Hepatocyte (in vitro differentiated cells): ENCODE measurements around the gene TAF4.

Experiments
- EZH2 ChIP-seq: fragments of 200-600 bp; sonication (generic); IDR thresholded peaks from 2 replicates; pipeline ENCODE4 v1.6.1; 2016; ENCODE audit warnings: antibody characterized with exemption, mild to moderate bottlenecking, borderline replicate concordance
- EZH2phosphoT487 ChIP-seq: fragments of 200-600 bp; sonication (generic); IDR thresholded peaks from one replicate; pipeline ENCODE4 v1.6.1; 2018; ENCODE audit warnings: antibody characterized with exemption, mild to moderate bottlenecking, low read depth, moderate library complexity; ENCODE audit not compliant: unreplicated experiment, severe bottlenecking
- TF ChIP-seq, protein P1 (sequence below): fragments of 200-600 bp; sonication (generic); IDR thresholded peaks from 2 replicates; pipeline ENCODE4 v1.5.1; 2016; ENCODE audit warnings: antibody characterized with exemption, mild to moderate bottlenecking; ENCODE audit not compliant: poor library complexity

DNA sequence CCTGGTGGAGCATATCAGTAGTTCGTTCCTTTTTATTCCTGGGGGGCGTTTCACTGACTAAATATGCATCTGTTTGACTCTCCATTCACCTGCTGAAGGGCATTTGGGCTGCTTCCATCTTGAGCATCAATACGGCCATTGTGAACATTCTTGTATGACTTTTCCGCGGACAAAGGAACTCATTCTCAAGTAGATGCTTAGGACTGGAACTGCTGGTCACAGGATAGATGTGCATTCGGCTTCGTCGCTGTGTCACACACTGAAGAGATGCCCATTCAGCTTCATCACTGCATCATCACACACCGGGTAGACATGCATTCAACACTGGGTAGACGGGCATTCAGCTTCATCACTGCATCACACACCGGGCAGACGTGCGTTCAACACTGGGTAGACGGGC is 95.3 kb downstream of the TAF4 start:
- TF ChIP-seq, protein P1, sequence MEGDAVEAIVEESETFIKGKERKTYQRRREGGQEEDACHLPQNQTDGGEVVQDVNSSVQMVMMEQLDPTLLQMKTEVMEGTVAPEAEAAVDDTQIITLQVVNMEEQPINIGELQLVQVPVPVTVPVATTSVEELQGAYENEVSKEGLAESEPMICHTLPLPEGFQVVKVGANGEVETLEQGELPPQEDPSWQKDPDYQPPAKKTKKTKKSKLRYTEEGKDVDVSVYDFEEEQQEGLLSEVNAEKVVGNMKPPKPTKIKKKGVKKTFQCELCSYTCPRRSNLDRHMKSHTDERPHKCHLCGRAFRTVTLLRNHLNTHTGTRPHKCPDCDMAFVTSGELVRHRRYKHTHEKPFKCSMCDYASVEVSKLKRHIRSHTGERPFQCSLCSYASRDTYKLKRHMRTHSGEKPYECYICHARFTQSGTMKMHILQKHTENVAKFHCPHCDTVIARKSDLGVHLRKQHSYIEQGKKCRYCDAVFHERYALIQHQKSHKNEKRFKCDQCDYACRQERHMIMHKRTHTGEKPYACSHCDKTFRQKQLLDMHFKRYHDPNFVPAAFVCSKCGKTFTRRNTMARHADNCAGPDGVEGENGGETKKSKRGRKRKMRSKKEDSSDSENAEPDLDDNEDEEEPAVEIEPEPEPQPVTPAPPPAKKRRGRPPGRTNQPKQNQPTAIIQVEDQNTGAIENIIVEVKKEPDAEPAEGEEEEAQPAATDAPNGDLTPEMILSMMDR: no peak
- TF ChIP-seq EZH2: no peak
- TF ChIP-seq EZH2phosphoT487: no peak
